Tibial nerve (tissue), 3 donors: ENCODE measurements around the gene ANO2.
"Not testable (repeated sequence)": the region's sequence is repeated elsewhere in the genome, so short reads cannot be mapped to it uniquely, and the experiment has no call there.

Experiments
- CTCF ChIP-seq, 5 experiments: fragments of 200-600 bp in 3 of 5; fragments of 450-650 bp in 2 of 5; sonication (generic) in 3 of 5; IDR thresholded peaks; one replicate each; pipeline ENCODE4 v1.5.1; 2016 to 2019; ENCODE audit warnings: antibody characterized with exemption in 5 of 5, mild to moderate bottlenecking in 3 of 5, moderate library complexity in 2 of 5
- POLR2A ChIP-seq, 2 donors: fragments of 450-650 bp; IDR thresholded peaks; one replicate each; pipeline ENCODE4 v1.6.1; 2017; ENCODE audit warnings: antibody characterized with exemption in 2 of 2, mild to moderate bottlenecking in 2 of 2, moderate library complexity in 2 of 2

DNA sequence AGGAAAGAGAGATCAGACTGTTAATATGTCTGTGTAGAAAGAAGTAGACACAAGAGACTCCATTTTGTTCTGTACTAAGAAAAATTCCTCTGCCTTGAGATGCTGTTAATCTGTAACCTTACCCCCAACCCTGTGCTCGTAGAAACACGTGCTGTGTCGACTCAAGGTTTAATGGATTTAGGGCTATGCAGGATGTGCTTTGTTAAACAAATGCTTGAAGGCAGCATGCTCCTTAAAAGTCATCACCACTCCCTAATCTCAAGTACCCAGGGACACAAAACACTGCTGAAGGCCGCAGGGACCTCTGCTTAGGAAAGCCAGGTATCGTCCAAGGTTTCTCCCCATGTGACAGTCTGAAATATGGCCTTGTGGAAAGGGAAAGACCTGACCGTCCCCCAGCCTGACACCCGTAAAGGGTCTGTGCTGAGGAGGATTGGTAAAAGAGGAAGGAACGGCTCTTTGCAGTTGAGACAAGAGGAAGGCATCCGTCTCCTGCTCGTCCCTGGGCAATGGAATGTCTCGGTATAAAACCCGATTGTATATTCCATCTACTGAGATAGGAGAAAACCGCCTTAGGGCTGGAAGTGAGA, 407.9 kb downstream of the ANO2 start:
- TF ChIP-seq POLR2A, CTCF (IDR thresholded peaks at IDR 0.05): not testable (repeated sequence)
